HG03064 (cell line): ENCODE measurements around the gene TBC1D9.
"Not testable (repeated sequence)": the region's sequence is repeated elsewhere in the genome, so short reads cannot be mapped to it uniquely, and the experiment has no call there.

Experiments
- ATAC-seq: cut with Tn5 transposase; IDR thresholded peaks from one replicate; pipeline ENCODE4 v1.9.1; 2021; ENCODE audit warnings: low read depth; ENCODE audit not compliant: unreplicated experiment

Gene TBC1D9

DNA sequence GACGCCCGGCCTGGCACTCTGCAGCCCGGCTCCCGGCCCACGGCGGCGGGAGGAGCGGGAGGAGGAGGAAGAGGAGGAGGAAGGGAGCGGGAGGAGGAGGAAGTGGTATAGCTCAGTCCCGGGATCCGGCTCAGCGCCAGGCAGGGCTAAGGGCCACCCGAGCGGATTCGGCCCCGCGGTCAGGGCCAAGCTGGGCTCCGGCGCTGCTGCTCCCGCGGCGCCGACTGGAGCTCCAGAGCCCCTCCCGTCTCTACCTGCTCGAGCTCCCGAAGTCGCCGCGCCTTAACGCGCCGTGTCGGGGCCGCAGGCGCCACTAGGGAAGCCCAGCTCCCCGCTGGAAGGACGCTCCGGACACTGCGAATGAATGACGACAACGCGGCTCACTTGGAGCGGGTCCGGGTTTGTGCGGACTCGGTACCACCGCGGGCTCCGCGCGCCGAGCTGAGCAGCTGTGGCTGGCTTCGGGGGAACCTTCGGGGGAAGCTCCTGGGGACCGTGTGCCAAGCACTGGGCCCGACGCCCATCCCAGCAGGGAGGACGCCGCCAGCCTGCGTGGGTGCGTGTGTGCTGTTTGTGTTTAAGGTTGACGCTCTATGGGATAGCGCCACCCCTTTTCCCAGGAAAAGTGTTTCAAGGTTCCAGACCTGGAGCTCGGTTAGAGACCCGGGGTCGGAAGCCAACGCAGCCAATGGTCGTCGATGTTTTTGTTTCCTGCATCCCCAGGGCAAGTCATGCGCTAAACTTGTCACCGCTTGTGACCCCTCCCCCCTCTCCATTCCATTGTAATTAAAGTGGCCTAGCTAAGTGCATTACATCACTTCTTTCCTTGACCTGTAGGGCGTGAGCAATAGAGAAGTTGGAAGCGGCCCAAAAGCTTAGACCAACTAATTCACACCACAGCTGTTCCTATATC, at the start of gene TBC1D9:
TBC1D9 (minus strand) TSS at position 67 of the 913 bp plus-strand sequence. CDS start 340 bp downstream, outside the sequence.
- peak; percentile 43 for ATAC-seq

- no peak for ATAC-seq
These were observed 49.1 kb upstream of the TBC1D9 start for GRCh38 chr4:140805293-140805692.

DNA sequence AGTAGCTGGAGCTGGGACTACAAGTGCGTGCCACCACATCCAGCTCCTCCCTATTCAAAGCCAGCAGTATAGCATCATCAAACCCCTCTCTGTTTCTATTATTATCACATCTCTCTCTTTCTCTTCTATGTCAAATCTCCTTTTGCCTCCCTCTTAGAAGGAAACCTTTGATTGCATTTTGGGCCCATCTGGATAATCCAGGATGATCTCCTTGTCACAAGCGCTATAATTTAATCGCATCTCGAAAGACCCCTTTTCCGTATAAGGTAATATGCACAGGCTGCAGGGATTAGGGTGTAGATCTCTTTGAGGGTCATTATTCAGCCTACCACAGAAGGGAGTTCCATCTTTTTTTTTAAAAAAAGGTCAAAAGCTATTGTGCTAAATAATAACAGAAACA, 46.4 kb upstream of the TBC1D9 start:
- no peak for ATAC-seq

GRCh38 chr4:140800666-140801065, 44.5 kb upstream of the TBC1D9 start:
- no peak for ATAC-seq

GRCh38 chr4:140799686-140800225, 43.6 kb upstream of the TBC1D9 start:
- no peak for ATAC-seq

GRCh38 chr4:140793291-140793690, 37.1 kb upstream of the TBC1D9 start:
- no peak for ATAC-seq

- ATAC-seq, result peak; percentile 92
These were observed 34.6 kb upstream of the TBC1D9 start for GRCh38 chr4:140790765-140791164.

DNA sequence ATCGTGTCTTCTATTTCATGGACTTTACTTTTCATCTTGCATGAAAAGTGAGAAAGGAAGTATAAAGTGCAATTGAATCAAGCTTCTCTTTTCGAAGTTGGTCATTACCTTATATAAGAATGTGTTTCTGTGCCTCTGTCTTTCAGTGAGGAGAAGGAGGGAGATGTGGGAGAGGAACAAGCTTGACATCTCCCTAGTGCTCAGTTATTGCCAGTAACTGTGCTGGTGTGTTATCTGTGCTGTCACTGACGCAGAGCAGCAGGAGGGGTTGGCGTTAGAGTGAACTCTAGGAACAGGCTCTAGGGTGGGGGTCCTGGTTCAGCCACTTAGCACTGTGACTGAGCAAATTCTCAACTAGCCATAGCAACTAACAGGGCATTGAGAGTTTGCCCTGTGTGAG, 34.0 kb upstream of the TBC1D9 start:
- no peak for ATAC-seq

DNA sequence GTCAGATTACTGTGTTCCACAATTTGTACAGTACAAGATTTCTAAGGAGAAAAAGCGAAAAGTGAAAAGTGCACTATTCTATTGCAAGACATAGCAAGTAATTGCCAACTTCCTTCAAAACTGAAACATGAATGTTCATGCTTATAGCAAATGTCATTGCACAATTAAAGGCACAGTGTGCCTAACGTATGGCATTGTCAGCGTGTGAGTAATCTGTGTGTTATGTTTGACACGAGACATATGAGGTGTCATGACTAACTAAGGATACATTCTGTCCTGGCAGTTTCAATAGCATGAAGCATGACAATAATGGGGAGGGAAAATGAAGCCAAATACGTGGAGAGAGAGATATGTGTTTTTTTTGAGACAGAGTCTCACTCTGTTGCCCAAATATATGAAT, 33.6 kb upstream of the TBC1D9 start:
- ATAC-seq, result no peak

GRCh38 chr4:140782787-140783186, 26.6 kb upstream of the TBC1D9 start:
- not testable (repeated sequence) for ATAC-seq

- no peak for ATAC-seq
These were observed 25.4 kb upstream of the TBC1D9 start for GRCh38 chr4:140781596-140781995.

DNA sequence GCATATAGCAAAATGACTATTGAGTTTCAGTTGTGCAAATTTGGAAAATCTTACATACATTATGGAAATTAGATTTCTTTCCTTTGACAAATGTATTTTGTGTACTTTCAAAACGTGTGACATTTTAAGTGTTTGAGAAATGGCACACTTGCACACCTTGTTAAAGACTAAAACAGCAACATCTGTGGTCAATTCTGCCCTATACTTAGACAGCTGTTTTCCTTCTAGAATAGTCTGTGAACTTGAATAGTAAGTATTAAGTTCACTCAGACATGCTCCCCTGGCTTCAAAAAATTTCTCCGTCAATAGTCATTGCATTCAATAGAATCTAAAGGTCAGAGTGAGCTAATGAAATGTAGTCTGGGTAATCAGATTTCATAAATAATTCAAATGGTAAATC, 21.7 kb upstream of the TBC1D9 start:
- no peak for ATAC-seq

DNA sequence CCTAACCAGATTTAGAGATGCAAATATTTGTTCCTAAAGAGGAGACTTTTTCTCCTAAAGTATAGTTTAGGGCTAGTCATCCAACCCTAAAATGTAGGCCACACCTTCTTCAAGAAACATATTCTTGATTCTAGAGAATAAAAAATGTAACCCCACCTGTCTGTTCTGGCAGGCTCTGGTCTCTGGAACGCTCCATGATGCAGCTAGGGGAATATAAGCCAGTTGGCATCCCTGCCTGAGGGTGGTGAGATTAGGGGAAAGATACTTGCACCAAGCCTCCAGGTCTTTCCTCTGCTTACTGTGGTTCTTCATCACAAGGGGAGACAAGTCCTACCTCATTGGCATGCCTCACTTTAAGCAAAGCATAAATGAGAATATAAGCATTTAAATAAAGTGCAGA, 21.2 kb upstream of the TBC1D9 start:
- no peak for ATAC-seq

- no peak for ATAC-seq
These were observed 20.4 kb upstream of the TBC1D9 start for GRCh38 chr4:140776556-140776955.

GRCh38 chr4:140774956-140775355, 18.8 kb upstream of the TBC1D9 start:
- no peak for ATAC-seq

DNA sequence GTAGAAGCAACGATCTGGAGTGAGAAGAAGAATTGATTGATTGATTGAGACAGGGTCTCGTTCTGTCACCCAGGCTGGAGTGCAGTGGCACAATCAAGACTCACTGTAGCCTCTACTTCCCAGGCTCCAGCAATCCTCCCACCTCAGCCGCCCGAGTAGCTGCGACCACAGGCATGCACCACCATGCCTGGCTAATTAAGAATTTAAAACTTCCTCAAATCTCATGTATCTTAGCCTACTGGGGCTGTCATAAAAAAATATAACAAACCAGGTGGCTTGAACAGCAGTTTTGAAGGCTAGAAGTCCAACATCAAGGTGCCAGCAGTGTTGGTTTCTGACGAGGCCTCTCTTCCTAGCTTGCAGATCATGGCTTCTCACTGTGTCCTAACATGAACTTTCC, 18.3 kb upstream of the TBC1D9 start:
- ATAC-seq, result no peak

DNA sequence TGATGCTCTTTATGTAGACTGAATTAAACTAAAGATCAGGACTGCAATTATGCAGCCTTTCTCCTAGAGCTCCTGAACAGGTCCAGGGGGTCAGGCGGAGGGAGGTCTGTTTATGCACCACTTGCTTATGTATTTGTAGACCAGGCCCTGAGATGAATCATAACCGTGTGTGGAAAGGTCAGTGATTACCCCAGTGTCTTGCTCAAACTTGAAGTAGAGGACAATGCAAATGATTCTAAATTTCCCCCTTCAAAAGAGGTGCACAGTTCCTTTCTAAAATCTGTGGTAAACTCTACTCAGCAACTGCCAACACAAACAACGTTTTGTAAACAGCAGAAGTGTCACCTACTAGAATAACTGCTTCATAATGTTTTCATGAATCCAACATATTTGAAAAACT, 13.0 kb upstream of the TBC1D9 start:
- ATAC-seq, result no peak

DNA sequence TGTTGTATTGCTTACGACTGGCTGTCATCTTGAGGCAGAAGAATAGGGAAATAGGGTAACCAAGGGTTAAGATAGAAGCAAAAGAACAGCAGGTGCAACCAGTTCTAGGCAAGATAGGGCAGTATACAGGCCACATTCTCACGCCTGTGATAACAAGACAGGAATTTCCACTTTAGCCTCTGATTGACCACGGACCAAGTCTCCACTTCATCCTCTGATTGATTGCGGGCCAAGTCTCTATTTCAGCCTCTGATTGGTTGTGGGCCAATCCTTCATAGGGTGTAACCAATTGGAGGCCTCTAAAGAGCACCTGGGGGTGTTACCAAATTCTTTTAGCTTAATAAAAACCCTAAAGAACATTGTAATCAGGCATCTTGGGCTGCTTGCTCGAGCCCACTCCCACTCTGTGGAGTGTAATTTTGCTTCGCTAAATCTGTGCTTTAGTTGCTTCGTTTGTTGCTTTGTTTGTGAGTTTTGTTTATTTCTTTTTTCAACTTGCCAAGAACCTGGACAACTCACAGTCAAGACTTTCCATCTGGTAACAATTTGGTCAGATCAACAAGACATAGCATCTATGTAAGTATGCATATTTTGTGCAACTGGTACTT, 8.7 kb upstream of the TBC1D9 start:
- no peak for ATAC-seq

- no peak for ATAC-seq
These were observed 6.0 kb upstream of the TBC1D9 start for GRCh38 chr4:140762202-140762601.

DNA sequence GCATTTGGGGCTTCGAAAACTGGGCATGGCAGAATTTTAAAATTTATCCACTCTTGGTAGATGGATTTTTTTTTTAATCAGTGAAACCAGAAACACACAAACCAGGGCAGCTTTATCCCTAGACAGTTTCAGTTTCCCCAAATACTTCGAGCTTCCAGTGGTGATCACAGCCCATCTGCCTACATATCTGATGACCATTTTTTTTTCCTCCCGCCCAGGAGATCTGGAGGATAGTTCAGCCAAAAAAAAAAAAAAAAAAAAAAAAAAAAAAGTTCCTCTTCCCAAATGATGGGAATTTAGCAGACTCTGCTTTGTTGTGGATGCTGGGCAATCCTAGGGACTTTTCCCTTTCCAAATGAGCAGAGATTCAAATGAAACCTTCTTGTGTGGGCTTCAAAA, 1.0 kb upstream of the TBC1D9 start:
- ATAC-seq, result no peak

DNA sequence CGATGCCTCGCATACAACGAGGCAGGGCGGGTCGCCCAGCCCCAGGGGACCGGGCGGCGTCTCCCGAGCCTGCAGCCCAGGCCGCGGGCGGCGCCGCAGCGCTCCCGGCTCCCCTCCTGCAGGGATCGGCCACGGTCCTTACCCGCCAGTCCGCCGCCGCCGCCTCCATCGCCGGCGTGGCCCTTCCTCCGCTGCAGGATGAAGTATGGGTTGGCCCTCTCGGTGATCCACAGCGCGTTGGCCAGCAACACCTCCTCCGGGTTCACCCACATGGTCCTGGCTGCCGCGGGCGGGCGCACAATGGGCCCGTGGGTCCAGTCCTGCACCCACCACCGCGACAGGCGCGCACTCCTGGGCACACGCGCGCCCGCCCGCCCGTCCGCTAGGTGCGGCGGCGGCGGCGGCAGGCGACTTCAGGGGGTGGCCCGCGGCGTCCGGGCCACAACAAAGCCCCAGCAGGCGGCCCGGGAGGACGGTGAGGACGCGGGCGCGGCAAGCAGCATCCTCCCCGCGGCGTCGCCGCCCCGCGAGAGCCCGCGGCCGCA, 339 bp downstream of the TBC1D9 start:
- ATAC-seq, result peak; percentile 43
